Stimulated activated naive CD8-positive, alpha-beta T cell treated with anti-CD3 and anti-CD28 coated beads, Interleukin-15, Interleukin-2, amounts not matched to agents 100 ng/mL and 50 ng/mL, for 24 hours (primary cell): ENCODE data around the gene MT2A.

ENCODE experiments used
- H3K27ac Mint-ChIP-seq: one replicate; pipeline ENCODE4 v1.8.0; 2021; ENCODE audit warnings: mild to moderate bottlenecking, mixed read lengths
- H3K27me3 Mint-ChIP-seq: one replicate; pipeline ENCODE4 v1.8.0; 2021; ENCODE audit warnings: mixed read lengths
- H3K36me3 Mint-ChIP-seq: one replicate; pipeline ENCODE4 v1.8.0; 2021; ENCODE audit warnings: low read depth, mixed read lengths
- H3K4me1 Mint-ChIP-seq: one replicate; pipeline ENCODE4 v1.8.0; 2021; ENCODE audit warnings: low read depth, mixed read lengths
- H3K4me3 Mint-ChIP-seq: one replicate; pipeline ENCODE4 v1.8.0; 2021; ENCODE audit warnings: mild to moderate bottlenecking, mixed read lengths
- H3K9me3 Mint-ChIP-seq: one replicate; pipeline ENCODE4 v1.8.0; 2021; ENCODE audit warnings: mixed read lengths

MT2A gene

DNA sequence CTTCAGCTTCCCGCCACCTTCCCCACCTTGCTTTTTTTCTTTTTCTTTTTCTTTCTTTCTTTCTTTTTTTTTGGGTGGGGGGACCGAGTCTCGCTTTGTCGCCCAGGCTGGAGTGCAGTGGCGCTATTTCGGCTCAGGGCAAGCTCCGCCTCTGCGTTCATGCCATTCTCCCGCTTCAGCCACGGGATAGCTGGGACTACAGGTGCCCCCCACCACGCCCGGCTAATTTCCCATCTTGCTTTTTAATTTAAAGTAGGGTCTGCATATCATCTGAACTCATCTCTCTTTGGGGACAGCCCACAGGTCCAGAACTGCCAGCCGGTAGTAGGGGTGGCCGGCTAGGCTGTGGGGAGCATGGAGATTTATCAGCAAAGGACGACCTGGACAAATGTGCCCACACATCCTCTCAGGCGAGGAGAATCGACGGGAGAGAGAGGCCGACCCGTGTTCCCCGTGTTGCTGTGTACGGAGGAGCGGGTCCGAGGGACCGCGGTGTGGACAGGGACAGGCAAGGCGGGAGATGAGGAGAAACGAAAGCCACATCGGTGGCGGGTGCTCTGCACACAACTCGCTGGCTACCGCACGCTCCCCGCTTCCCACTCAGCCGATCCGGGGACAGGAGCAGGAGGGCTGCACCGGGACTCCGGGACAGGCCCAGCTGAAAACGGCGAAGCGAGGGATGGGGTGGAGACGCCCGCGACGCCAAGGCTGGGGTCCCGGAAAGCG lies 26.5 kb downstream of the MT2A start:
- Mint-ChIP-seq H3K4me1 (peaks cover 32% of the 10 kb centered on the region), H3K9me3 (no peaks in the 10 kb centered on the region), H3K27me3 (peaks cover 87% of the 10 kb centered on the region), H3K36me3 (no peaks in the 10 kb centered on the region), H3K4me3 (peak overlapping the region; percentile 70), H3K27ac (no peak overlapping the region)

- Mint-ChIP-seq H3K9me3 (no peaks in the 10 kb centered on the region), H3K4me1 (peaks cover 27% of the 10 kb centered on the region), H3K4me3 (peak overlapping the region; percentile 43), H3K27ac (no peak overlapping the region), H3K36me3 (no peaks in the 10 kb centered on the region), H3K27me3 (peaks cover 89% of the 10 kb centered on the region)
Observed at GRCh38 chr16:56635441-56635967, 27.1 kb downstream of the MT2A start.

- H3K4me1 Mint-ChIP-seq, result peaks cover 23% of the 10 kb centered on the region
- peaks cover 86% of the 10 kb centered on the region for H3K27me3 Mint-ChIP-seq
- H3K36me3 Mint-ChIP-seq, result no peaks in the 10 kb centered on the region
- no peaks in the 10 kb centered on the region for H3K9me3 Mint-ChIP-seq
- no peak overlapping the region for H3K27ac Mint-ChIP-seq
- H3K4me3 Mint-ChIP-seq, result no peak overlapping the region
Observed at GRCh38 chr16:56636616-56637413, 28.4 kb downstream of the MT2A start.

GRCh38 chr16:56637814-56638750 lies 29.7 kb downstream of the MT2A start, which contains the start of gene MT1A:
Gene MT1A (plus strand): TSS chr16:56638666. CDS start chr16:56638739, 73 bp downstream.
- H3K9me3 Mint-ChIP-seq, result no peaks in the 10 kb centered on the region
- H3K27me3 Mint-ChIP-seq, result peaks cover 86% of the 10 kb centered on the region
- H3K4me1 Mint-ChIP-seq, result peaks cover 25% of the 10 kb centered on the region
- no peak within 1 kb of the TSS for H3K27ac Mint-ChIP-seq
- no peaks in the 10 kb centered on the region for H3K36me3 Mint-ChIP-seq
- H3K4me3 Mint-ChIP-seq, result peak within 1 kb of the TSS; percentile 68

DNA sequence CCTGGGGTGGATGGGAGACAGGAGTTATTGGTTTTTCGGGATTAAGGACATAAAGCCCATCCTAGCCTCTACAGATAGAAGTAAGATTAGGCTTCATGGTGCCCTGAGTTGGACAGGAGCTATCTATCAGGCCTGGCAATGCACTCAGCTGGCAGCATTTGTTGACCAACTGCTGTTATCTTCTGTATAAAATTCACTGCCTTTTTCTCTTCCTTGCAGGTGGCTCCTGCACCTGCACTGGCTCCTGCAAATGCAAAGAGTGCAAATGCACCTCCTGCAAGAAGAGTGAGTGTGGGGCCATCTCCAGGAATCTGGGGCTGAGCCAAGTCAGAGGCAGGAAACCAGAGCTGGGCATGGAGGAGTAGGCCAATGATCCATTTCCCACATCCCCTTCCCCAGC lies 30.7 kb downstream of the MT2A start:
- peaks cover 76% of the 10 kb centered on the region for H3K27me3 Mint-ChIP-seq
- peaks cover 34% of the 10 kb centered on the region for H3K4me1 Mint-ChIP-seq

GRCh38 chr16:56640076-56640475 lies 31.7 kb downstream of the MT2A start:
- Mint-ChIP-seq H3K4me3 (no peak overlapping the region), H3K27ac (no peak overlapping the region), H3K9me3 (no peaks in the 10 kb centered on the region), H3K36me3 (no peaks in the 10 kb centered on the region), H3K4me1 (peaks cover 32% of the 10 kb centered on the region), H3K27me3 (peaks cover 66% of the 10 kb centered on the region)

More for the DNA sequence above, 30.7 kb downstream of the MT2A start:
- H3K4me3 Mint-ChIP-seq, result no peak overlapping the region
- H3K27ac Mint-ChIP-seq, result no peak overlapping the region
- H3K9me3 Mint-ChIP-seq, result no peaks in the 10 kb centered on the region
- H3K36me3 Mint-ChIP-seq, result no peaks in the 10 kb centered on the region

DNA sequence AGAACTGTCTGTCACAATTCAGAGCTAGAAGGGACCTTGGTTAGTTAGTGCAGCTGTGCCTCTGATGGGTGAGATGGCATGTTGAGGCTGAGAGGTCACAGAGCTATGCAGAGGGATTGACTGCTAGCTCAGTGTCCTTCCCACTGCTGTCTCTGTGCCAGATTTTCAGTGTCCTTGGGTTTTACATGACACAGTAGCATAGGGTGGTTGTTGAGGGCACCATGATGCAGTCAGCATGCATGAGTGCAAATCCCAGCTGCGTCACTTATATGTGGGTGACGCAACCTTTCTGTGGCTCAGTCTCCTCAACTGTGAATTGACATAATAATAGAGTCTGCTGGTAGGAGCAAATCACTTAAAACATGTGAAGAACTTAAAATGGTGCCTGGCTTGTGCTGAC lies 32.8 kb downstream of the MT2A start:
- Mint-ChIP-seq H3K27me3 (peaks cover 61% of the 10 kb centered on the region), H3K4me1 (peaks cover 26% of the 10 kb centered on the region), H3K4me3 (no peak overlapping the region)

GRCh38 chr16:56643080-56643778 lies 34.8 kb downstream of the MT2A start:
- peaks cover 50% of the 10 kb centered on the region for H3K27me3 Mint-ChIP-seq
- no peaks in the 10 kb centered on the region for H3K36me3 Mint-ChIP-seq
- no peak overlapping the region for H3K27ac Mint-ChIP-seq
- peak overlapping the region; percentile 58 for H3K4me3 Mint-ChIP-seq
- H3K4me1 Mint-ChIP-seq, result peaks cover 19% of the 10 kb centered on the region
- no peaks in the 10 kb centered on the region for H3K9me3 Mint-ChIP-seq

More for the DNA sequence above, 32.8 kb downstream of the MT2A start:
- no peaks in the 10 kb centered on the region for H3K9me3 Mint-ChIP-seq
- H3K36me3 Mint-ChIP-seq, result no peaks in the 10 kb centered on the region
- H3K27ac Mint-ChIP-seq, result no peak overlapping the region

DNA sequence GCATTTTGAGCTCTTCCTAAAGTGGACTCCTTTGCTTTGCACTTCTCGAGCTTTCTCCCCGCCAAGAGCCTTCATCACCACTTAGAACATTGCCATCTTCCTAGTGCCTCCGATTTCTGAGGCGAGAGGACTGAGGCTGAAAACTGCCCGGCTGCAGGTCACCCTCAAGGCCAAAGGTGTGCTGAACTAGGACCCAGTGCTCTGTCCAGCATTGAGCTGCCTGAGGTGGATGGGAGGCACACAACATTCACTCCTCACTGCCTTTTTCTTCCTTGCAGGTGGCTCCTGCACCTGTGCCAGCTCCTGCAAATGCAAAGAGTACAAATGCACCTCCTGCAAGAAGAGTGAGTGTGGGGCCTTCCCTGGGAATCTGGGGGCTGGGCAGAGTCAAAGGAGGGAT lies 35.4 kb downstream of the MT2A start:
- Mint-ChIP-seq H3K4me1 (peaks cover 19% of the 10 kb centered on the region), H3K36me3 (no peaks in the 10 kb centered on the region), H3K27me3 (peaks cover 50% of the 10 kb centered on the region), H3K9me3 (no peaks in the 10 kb centered on the region), H3K27ac (no peak overlapping the region), H3K4me3 (peak overlapping the region; percentile 58)

DNA sequence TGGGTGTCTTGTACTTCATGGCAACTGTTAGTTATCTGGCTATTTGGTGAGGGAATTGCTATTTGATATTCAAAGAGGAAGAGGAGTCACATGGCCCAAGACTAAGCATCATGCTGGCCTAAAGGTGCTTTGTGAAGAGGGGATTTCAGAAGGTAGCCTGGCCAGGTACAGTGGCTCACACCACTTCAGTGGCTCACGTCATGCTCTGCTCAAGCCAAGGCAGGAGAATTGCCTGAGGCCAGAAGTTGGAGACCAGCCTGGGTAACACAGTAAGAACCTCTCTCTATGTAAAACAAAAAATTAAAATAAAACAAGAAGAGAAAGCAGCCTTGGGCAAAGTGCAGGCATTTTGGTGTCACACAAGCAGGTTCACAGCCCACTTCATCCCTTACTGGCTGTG lies 36.9 kb downstream of the MT2A start:
- H3K4me3 Mint-ChIP-seq, result no peak overlapping the region
- peaks cover 43% of the 10 kb centered on the region for H3K27me3 Mint-ChIP-seq
- no peak overlapping the region for H3K27ac Mint-ChIP-seq
- H3K36me3 Mint-ChIP-seq, result no peaks in the 10 kb centered on the region
- no peaks in the 10 kb centered on the region for H3K9me3 Mint-ChIP-seq
- H3K4me1 Mint-ChIP-seq, result peaks cover 19% of the 10 kb centered on the region

- H3K27ac Mint-ChIP-seq, result no peak overlapping the region
- no peaks in the 10 kb centered on the region for H3K9me3 Mint-ChIP-seq
- peaks cover 19% of the 10 kb centered on the region for H3K4me1 Mint-ChIP-seq
- peaks cover 38% of the 10 kb centered on the region for H3K27me3 Mint-ChIP-seq
- H3K36me3 Mint-ChIP-seq, result no peaks in the 10 kb centered on the region
- H3K4me3 Mint-ChIP-seq, result no peak overlapping the region
Observed at GRCh38 chr16:56645838-56646237, 37.5 kb downstream of the MT2A start.

DNA sequence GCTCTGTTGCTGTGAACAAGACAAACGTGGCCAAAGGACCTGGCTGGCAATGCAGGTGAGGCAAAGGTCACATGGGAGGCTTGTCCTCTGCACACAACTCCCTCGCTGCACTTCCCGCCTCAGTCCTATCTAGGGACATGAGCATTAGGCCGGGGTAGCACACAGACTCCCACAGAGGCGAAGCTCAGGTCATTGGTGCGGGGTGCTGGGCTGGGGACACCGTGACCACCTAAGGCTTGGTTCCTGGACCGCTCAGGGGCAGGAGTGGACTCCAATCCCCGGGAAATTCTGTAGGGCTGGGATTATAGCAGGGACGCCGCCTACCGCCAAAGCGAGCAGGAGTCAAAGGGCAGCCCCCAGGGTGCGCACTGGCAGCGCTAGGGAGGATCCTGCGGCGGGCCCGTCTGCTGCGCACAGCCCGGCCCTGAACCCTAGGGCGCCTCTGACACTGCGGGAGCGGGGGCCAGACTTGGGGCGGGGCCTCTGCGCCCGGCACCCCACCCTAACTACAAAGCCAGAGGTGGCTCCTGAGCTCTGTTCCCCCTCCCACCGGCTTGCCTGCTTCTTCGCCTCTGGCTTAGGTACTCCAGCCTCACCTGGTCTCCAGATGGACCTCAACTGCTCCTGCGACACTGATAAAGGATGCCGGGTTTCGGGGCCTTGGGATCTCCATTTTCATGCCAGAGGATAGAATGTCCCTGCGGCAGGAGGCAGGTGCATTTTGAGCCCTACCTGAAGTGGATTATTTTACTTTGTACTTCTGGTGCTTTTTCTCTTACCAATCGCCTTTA lies 39.5 kb downstream of the MT2A start:
- Mint-ChIP-seq H3K27ac (no peak overlapping the region), H3K27me3 (peaks cover 28% of the 10 kb centered on the region), H3K4me1 (peaks cover 14% of the 10 kb centered on the region), H3K9me3 (no peaks in the 10 kb centered on the region), H3K4me3 (no peak overlapping the region), H3K36me3 (no peaks in the 10 kb centered on the region)

- Mint-ChIP-seq H3K4me3 (no peak overlapping the region), H3K4me1 (peaks cover under 1% of the 10 kb centered on the region), H3K27ac (no peak overlapping the region), H3K36me3 (no peaks in the 10 kb centered on the region), H3K27me3 (peaks cover 31% of the 10 kb centered on the region), H3K9me3 (no peaks in the 10 kb centered on the region)
Observed at GRCh38 chr16:56649271-56649670, 40.9 kb downstream of the MT2A start.
